GM12864 (cell line): ENCODE measurements around the gene UPB1.
"Not testable (repeated sequence)": the region's sequence is repeated elsewhere in the genome, so short reads cannot be mapped to it uniquely, and the experiment has no call there.

Experiments
- DNase-seq: peaks from one replicate; pipeline ENCODE4 v3.0.0-alpha.2; 2011; ENCODE audit warnings: low read depth
- H3K4me3 ChIP-seq: 2 replicates; pipeline ENCODE4 v1.5.1; 2011; ENCODE audit warnings: mild to moderate bottlenecking, low read depth, low read length, control low read depth
- TF ChIP-seq, protein P1 (sequence below): IDR thresholded peaks from 2 replicates; pipeline ENCODE4 v1.5.1; 2011; ENCODE audit warnings: low read depth, mild to moderate bottlenecking, moderate library complexity, low read length, control low read depth, inconsistent platforms; ENCODE audit errors: missing control alignments

Gene UPB1

DNA sequence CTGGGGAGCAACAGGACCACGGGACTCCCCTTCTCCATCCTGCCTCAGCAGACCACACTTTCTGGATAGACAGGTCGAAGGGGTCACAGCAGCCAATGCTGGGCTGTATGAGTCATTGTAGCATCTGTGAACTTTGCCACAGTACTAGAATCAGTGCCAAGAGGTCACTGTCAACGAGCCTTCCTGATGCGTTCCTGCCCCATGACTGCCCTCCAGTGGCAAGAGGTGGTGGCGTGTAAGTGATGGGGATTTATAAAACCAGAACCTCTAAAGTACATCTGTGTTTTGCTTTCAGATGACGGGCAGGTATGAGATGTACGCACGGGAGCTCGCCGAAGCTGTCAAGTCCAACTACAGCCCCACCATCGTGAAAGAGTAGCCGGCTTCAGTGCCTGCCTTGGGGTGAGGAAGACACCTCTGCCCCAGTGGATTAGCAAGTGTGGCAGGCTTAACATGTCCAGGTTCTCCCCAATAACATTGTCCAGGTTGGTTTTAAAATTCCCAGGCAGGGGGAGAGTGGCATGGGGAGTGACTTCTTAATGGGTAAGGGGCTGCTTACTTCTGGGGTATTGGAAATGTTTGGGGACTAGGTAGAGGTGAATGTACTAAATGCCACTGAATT lies 30.4 kb downstream of the UPB1 start:
- no peak overlapping the region for H3K4me3 ChIP-seq
- peak; percentile 76 for DNase-seq
- TF ChIP-seq, protein P1, sequence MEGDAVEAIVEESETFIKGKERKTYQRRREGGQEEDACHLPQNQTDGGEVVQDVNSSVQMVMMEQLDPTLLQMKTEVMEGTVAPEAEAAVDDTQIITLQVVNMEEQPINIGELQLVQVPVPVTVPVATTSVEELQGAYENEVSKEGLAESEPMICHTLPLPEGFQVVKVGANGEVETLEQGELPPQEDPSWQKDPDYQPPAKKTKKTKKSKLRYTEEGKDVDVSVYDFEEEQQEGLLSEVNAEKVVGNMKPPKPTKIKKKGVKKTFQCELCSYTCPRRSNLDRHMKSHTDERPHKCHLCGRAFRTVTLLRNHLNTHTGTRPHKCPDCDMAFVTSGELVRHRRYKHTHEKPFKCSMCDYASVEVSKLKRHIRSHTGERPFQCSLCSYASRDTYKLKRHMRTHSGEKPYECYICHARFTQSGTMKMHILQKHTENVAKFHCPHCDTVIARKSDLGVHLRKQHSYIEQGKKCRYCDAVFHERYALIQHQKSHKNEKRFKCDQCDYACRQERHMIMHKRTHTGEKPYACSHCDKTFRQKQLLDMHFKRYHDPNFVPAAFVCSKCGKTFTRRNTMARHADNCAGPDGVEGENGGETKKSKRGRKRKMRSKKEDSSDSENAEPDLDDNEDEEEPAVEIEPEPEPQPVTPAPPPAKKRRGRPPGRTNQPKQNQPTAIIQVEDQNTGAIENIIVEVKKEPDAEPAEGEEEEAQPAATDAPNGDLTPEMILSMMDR: peak; percentile 93

DNA sequence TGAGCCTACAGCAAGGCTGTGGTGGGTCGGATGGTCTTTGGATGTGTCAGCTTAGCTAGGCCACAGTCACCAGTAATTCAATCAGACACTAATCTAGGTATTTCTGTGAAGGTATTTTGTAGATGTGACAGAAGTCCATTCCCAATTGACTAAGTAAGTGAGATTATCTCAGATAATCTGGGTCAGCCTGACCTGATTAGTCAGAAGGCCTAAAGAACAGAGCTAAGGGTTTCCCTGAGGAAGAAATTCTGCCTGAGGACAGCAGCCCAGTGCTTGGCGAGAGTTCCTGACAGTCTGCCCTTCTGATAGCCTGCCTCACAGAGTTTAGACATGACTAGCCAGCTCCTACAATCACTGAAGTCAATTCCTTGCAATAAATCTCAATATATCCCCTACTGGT lies 31.1 kb downstream of the UPB1 start:
- DNase-seq: no peak
- H3K4me3 ChIP-seq: no peak overlapping the region
- TF ChIP-seq, protein P1: no peak

DNA sequence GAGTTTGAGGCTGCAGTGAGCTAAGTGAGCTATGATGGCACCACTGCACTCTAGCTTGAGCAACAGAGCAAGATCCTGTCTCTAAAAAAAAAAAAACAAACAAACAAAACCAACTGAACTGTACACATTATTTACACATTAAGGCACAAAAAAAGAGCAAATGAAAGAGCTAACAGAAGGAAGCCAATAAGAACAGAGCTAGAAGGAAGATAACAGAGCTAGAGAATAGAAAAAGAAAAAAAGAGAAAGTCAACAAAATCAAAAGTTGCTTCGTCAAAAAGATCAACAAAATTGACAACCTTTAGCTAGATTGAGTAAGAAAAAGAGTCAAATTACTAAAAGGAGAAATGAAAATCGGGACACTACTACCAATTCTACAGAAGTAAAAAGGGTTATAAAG lies 34.8 kb downstream of the UPB1 start:
- TF ChIP-seq, protein P1: no peak
- DNase-seq: no peak
- no peak overlapping the region for H3K4me3 ChIP-seq

DNA sequence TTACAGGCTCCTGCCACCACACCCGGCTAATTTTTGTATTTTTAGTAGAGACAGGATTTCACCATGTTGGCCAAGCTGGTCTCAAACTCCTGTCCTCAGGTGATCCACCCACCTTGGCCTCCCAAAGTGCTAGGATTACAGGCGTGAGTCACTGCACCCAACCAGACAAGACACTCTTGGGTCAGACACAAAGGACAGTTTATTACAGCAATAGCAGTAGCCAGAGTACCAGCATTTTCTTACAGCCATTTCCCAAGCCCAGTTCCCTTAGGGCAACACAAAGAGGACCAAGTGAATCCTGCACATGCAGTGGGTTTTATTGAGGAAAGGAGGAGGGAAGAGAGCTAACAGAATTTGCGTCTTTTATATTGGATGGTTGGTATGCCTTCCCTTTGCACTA lies 35.8 kb downstream of the UPB1 start:
- not testable (repeated sequence) for DNase-seq, H3K4me3 ChIP-seq

DNA sequence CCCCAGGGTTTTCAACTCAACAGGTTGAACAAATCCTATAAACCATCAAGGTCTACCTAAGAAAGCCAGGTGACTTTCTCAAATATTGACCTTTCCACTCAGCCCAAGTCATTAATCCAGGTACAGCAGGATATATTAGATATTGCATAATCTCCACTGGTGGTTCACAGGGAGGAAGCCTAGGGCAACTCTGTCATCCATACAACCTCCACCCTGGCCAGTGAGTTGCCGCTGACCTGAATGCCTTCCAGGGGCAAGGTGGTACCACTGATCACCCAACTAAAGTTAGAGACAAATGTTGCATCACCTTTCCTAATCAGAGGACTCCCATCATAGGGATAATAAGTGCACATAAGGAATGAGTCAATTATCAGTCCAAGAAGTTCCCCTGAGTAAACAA lies 36.9 kb downstream of the UPB1 start:
- no peak overlapping the region for H3K4me3 ChIP-seq
- TF ChIP-seq, protein P1: no peak
- no peak for DNase-seq

DNA sequence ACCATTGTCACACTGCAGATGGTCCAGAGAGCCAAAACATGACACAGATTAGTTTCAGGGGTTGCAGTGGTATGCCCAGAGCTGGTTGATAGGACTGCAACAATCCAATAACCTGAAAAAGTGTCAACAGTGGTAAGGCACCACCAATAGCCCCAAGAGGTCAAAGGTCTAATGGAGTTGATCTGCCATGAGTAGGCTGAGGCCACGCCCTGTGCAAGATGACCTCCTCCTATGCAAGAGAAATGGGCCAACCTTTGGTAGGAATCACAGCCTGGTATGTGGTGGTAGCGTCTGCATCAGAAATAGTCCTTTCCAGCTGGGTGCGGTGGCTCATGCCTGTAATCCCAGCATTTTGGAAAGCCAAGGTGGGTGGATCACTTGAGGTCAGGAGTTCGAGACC lies 40.2 kb downstream of the UPB1 start:
- no peak overlapping the region for H3K4me3 ChIP-seq
- TF ChIP-seq, protein P1: no peak

DNA sequence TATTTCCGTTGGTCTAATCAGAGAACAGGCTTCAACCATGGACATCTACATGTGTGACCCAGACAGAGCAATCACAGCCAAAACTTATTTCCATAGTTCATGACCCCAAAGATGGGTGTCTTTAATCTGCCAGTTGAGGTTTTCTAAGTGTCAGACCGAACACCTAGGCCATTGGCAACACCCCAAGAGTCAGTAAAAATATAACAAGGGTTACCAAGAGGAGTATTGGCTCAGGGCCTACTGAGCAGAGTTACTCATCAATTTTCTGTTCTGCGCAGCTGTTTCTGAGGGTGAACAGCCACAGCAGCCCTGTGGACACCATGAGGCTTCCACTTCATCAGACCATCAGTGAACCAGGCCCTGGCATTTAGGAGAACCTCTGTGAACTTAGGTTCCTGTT lies 41.0 kb downstream of the UPB1 start:
- TF ChIP-seq, protein P1: no peak
- no peak overlapping the region for H3K4me3 ChIP-seq
- no peak for DNase-seq

More for the DNA sequence above, 40.2 kb downstream of the UPB1 start:
- no peak for DNase-seq
